ENCODE results near the gene FIG4.
A peak's percentile ranks its signal among the peaks of the same experiment; 100 is the strongest.
"Not testable (repeated sequence)": the region's sequence is repeated elsewhere in the genome, so short reads cannot be mapped to it uniquely, and the experiment has no call there.

FIG4 gene

DNA sequence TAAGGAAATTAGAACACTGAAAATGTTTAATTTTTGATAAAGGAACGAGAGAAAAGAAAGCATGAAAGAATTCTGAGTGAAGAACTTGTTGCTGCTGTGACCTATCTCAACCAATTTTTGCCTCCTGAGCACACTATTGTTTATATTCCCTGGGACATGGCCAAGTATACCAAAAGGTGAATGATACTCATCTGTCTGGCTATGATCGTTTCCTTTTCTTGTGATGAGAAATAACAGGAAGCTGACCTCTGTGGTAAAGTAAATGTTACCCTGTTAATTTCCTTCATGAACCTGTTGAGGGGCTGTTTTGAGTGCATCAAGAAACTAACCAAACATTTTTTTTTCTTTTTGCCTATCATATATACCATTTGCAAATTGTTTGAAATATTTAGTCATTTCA lies 69.1 kb downstream of the FIG4 start:
- no peak for DNase-seq (ENCODE audit: low spot score)

GRCh38 chr6:109762166-109762565 lies 71.1 kb downstream of the FIG4 start:
- DNase-seq (ENCODE audit: low spot score): no peak

DNA sequence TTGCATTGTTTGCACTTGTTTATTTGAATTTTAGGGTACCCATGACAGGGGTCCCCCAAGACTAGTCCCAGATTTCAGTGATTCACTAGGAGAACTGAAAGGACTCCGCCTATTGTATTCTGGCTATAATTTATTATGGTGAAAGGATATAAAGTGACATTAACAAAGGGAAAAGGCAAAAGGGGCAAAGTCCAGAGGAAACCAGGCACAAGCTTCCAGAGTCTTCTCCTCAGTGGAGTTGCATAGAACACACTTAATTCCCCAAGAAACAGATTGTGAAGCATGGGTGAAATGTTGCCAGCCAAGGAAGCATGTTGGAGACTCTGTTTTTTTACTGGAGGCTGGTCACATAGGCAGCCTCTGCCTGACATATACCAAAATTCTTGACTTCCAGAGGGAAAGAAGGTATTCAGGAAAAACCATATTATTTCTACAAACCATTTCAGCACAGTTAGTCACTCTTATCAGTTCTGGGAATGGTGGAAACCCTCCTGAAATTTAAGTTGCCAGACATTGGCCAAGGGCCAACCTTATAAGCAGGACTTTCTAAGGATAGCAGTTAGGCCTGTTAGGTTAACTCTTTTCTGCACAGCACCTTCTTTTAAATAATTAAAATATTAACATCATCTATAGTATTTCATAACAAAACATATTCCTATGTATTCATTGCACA lies 71.8 kb downstream of the FIG4 start:
- DNase-seq (ENCODE audit: low spot score): no peak

- DNase-seq (ENCODE audit: low spot score): no peak
These were observed 75.1 kb downstream of the FIG4 start for GRCh38 chr6:109766167-109766566.

GRCh38 chr6:109767961-109768360 lies 76.9 kb downstream of the FIG4 start:
- DNase-seq (ENCODE audit: low spot score): no peak

DNA sequence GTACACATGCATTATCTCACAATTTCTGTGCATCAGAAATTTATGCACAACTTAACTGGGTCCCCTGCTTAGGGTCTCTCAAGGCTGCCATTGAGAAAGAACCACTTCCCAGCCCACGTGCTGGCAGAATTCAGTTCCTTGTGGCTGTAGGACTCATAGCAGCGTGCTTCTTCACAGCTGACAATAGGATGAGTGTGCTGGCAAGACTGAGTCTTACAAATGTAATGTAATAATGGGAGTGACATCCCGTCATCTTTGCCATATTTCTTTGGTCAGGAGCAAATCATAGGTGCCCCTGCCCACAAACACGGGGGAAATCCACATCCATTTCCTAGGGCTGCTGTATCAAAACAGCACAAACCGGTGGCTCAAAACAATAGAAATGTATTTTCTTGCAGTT lies 77.4 kb downstream of the FIG4 start:
- DNase-seq (ENCODE audit: low spot score): no peak

- DNase-seq (ENCODE audit: low spot score): no peak
These were observed 78.1 kb downstream of the FIG4 start for GRCh38 chr6:109769213-109769612.

- DNase-seq (ENCODE audit: low spot score): no peak
These were observed 79.0 kb downstream of the FIG4 start for GRCh38 chr6:109770047-109770446.

- DNase-seq (ENCODE audit: low spot score): no peak
These were observed 79.7 kb downstream of the FIG4 start for GRCh38 chr6:109770779-109771178.

- not testable (repeated sequence) for DNase-seq (ENCODE audit: low spot score)
These were observed 81.1 kb downstream of the FIG4 start for GRCh38 chr6:109771939-109772755.

GRCh38 chr6:109772883-109773431 lies 81.9 kb downstream of the FIG4 start:
- DNase-seq (ENCODE audit: low spot score): no peak

GRCh38 chr6:109781001-109781400 lies 89.9 kb downstream of the FIG4 start:
- no peak for DNase-seq (ENCODE audit: low spot score)

DNA sequence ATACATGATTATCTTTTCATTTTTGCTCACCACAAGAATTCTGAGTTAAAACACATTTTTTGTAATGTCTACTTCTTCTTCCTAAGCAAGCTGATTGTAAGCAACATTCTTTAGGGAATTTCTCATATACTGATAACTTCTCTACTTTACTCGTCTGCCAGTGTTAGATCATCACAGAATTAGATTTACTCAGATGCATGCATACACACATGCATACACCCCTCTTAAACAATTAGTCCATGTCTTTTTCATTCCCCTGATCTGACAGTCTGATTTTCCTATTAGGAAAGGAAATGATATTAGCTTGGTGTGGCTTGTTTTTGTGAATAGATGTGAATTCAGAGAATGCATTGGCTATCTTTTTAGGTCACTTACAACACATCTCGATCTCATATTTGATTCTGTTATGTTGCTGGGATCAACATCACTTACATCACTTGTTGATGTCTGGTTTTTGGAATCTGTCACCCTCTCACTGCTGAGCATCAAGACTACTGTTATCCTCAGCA lies 91.4 kb downstream of the FIG4 start:
- no peak for DNase-seq (ENCODE audit: low spot score)

DNA sequence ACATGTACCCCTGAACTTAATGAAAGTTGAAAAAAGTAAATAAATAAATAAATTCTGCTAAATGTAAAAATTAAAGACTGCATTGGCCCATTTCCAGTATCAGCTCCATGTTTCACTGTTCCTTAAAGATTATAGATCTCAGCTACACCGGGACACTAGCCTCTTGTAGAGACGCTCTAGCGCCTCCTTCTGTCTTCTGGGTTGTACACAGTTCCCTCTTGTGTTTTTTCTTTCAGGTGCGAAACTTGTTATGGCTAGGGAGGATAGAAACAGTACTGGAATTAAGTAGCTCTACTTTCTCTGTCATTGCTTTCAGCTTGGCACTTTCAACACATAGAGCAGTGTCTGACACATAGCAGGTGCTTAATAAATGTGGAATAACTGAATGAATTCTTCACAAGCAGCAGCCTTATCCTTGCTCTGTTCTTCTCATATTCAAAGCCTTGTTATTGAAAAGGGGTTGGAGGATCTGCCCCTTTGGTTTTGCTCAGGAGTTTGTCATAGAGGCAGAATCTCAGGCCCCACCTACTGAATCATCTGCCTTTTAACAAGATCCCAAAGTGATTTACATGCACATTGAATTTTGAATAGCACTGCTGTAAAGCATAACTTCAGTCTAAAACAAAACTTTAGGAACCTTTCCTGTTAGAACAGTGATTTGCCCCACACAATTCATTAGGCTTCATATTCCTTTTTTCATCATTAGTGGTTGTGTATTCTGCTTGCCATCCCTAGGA lies 92.3 kb downstream of the FIG4 start:
- no peak for DNase-seq (ENCODE audit: low spot score)

DNA sequence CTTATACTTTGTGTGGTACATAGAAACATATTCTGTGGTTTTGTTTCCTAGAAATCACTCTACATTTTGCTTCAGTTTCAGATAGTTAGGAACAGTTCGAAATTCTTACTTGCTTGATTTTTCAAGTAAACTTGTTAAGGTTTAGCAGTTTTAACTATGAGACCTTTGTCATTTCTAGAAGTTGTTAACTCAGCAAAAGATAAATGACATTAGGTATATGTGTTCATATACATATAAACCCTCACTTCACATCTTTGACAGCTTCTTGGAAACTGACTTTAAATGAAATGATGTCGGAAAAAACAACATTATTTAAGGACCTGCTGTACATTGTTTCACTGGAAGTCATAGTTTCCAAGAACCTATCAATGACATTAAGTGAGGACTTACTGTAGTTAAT lies 96.2 kb downstream of the FIG4 start:
- no peak for DNase-seq (ENCODE audit: low spot score)

DNA sequence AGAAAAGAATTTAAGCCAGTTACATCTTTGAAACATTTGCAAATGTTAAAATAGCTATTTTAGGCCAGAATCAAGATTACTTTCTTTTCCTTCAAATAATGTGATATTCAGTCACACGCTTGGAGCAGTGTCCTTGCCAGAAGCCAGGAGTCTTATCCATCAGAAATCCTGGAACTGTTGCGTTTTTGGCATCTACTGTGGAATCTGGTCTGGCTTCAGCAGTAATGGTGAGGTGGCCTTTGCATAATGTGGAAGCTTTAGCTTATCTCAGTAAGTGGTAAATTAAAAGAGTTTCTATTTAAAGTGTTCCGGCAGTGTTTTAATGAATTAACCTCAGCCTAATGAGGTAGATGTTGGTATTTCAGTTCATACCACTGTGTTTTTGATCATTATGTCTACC lies 97.6 kb downstream of the FIG4 start:
- no peak for DNase-seq (ENCODE audit: low spot score)

DNA sequence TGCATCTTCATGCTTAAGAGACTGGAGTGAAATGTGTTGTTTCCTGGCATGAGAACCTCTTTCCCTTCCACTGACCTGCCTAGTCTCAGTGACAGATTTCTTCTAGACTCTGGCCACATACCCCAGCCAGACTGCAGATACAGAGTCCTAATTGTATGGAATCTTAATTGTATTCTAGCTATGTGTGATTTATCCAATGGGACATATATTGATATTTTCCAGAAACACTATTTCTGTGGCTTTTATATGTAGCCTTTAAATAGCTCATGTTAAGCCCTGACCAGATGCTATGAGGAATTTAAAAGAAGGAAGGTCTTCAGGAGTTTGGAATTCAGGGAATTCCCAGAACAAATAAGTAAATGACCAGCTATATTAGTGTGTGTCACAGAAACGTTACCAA lies 99.0 kb downstream of the FIG4 start:
- no peak for DNase-seq (ENCODE audit: low spot score)

GRCh38 chr6:109791301-109791700 lies 100.2 kb downstream of the FIG4 start:
- no peak for DNase-seq (ENCODE audit: low spot score)

GRCh38 chr6:109793021-109793420 lies 101.9 kb downstream of the FIG4 start:
- no peak for DNase-seq (ENCODE audit: low spot score)

DNA sequence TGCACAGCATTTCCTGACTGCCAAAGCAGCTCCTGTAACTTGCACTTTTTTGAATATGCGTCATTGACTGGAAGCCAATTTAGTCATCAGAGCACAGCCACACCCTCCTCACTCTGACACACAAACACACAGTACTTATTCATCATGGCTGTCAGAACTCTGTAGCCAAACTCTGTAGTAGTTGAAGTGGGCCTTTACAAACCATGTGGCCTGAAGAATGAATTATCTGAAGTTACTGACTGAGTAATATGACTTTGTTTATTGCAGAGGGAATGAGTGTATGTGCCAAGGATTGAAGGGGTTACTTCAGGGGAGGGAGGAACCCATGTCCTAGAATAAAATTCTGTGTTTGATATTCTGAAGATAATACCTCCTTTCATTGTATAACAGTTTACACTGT lies 102.7 kb downstream of the FIG4 start:
- peak; percentile 75 for DNase-seq (ENCODE audit: low spot score)

GRCh38 chr6:109794201-109794923 lies 103.3 kb downstream of the FIG4 start:
- no peak for DNase-seq (ENCODE audit: low spot score)

All from SW480 (cell line).